ENCODE measurements around the gene ORM1.

- TF ChIP-seq TAF1 (IDR thresholded peaks at IDR 0.05; ENCODE audit: borderline replicate concordance, low read depth, low read length) = no peak
- TF ChIP-seq POLR2AphosphoS5 (IDR thresholded peaks at IDR 0.05; ENCODE audit: low read length) = no peak
- TF ChIP-seq USF1 (IDR thresholded peaks at IDR 0.05; ENCODE audit: borderline replicate concordance, extremely low read length, insufficient read depth, low read depth, low read length) = no peak
- TF ChIP-seq NR2C2 (IDR thresholded peaks at IDR 0.05; ENCODE audit: borderline replicate concordance, control insufficient read depth, insufficient read length, low read depth) = no peak
- no peak for TF ChIP-seq NFIC (IDR thresholded peaks at IDR 0.05; ENCODE audit: low read depth, low read length)
- no peak for TF ChIP-seq PBX3 (IDR thresholded peaks at IDR 0.05; ENCODE audit: insufficient replicate concordance, low read depth, low read length)
- TF ChIP-seq REST (IDR thresholded peaks at IDR 0.05; ENCODE audit: low read depth, low read length) = no peak
- no peak for TF ChIP-seq CTCF (IDR thresholded peaks at IDR 0.05 in 2 of 3, conservative IDR thresholded peaks at IDR 0.05 in 1 of 3; ENCODE audit: control insufficient read depth in 2 of 3, extremely low read depth in 1 of 3, insufficient read depth in 1 of 3, low read depth in 3 of 3, low read length in 3 of 3)
- TF ChIP-seq RCOR1 (conservative IDR thresholded peaks at IDR 0.05; ENCODE audit: low read depth, low read length) = no peak
Observed at GRCh38 chr9:114284316-114285060, 38.4 kb upstream of the ORM1 start.

Measured in GM12878 (cell line).